Transverse colon (tissue), 4 donors: ENCODE data around the gene NRN1. TPM values are rescaled to one million over a fixed set of nuclear protein-coding genes. Genes with fewer than 3 reads are reported as not detected.

Experiments used
- DNase-seq: peaks from one replicate; pipeline ENCODE4 v3.0.0-alpha.2; 2019
- H3K27ac ChIP-seq, 4 donors: fragments of 200-600 bp; sonication (generic); 2 replicates each; pipeline ENCODE4 v1.5.1; 2016 to 2018; ENCODE audit warnings: inconsistent platforms in 4 of 4
- H3K27me3 ChIP-seq: fragments of 200-600 bp; sonication (generic); 2 replicates; pipeline ENCODE4 v1.5.1; 2017; ENCODE audit warnings: inconsistent platforms
- H3K36me3 ChIP-seq, 4 donors: fragments of 200-600 bp; sonication (generic); 2 replicates each; pipeline ENCODE4 v1.5.1; 2017 to 2019; ENCODE audit warnings: inconsistent platforms in 4 of 4
- H3K4me1 ChIP-seq, 4 donors: fragments of 200-600 bp; sonication (generic); 2 replicates each; pipeline ENCODE4 v1.5.1; 2017 to 2020; ENCODE audit warnings: inconsistent platforms in 4 of 4
- H3K4me3 ChIP-seq, 4 donors: fragments of 200-600 bp; sonication (generic); 1 replicate in 1 of 4; 2 replicates in 3 of 4; pipeline versions ENCODE4 v1.5.1 to v1.6.1; 2017 to 2019; ENCODE audit warnings: inconsistent platforms in 4 of 4
- H3K9me3 ChIP-seq, 2 donors: fragments of 200-600 bp; sonication (generic); 2 replicates each; pipeline ENCODE4 v1.5.1; 2017 to 2019; ENCODE audit warnings: inconsistent platforms in 2 of 2
- CTCF ChIP-seq, 5 experiments: fragments of 200-600 bp in 3 of 5; fragments of 450-650 bp in 2 of 5; sonication (generic) in 3 of 5; IDR thresholded peaks; 1 replicate in 2 of 5; 2 replicates in 3 of 5; pipeline ENCODE4 v1.5.1; 2016 to 2017; ENCODE audit warnings: antibody characterized with exemption in 5 of 5, inconsistent platforms in 3 of 5, mild to moderate bottlenecking in 2 of 5, moderate library complexity in 1 of 5
- EP300 ChIP-seq: sonication (generic); formaldehyde crosslinking; IDR thresholded peaks from one replicate; pipeline ENCODE4 v1.6.1; 2017; ENCODE audit warnings: antibody characterized with exemption, low read depth
- POLR2A ChIP-seq: fragments of 450-650 bp; IDR thresholded peaks from one replicate; pipeline ENCODE4 v1.6.1; 2016; ENCODE audit warnings: antibody characterized with exemption, mild to moderate bottlenecking, moderate library complexity
- POLR2AphosphoS5 ChIP-seq, 3 donors: sonication (generic); formaldehyde crosslinking; IDR thresholded peaks; one replicate each; pipeline ENCODE4 v1.6.1; 2016; ENCODE audit warnings: antibody characterized with exemption in 3 of 3
- WGBS, 2 donors: methylation state at CpG; one replicate each; pipeline ENCODE4 v1.1.5; 2018; ENCODE audit warnings: low coverage in 1 of 2; 5-methylcytosine and 5-hydroxymethylcytosine counted together
- in situ Hi-C, 4 donors: fragments of 200-750 bp; cut with MboI; loops; one replicate each; pipeline versions ENCODE4 v1.15.0 to v1.15.1; 2017; ENCODE audit warnings: low sequenced_read_pairs in 3 of 4, low pct_ligation_motif_present in 1 of 4, low pct_unique_long_range_greater_than_20kb in 1 of 4
- intact Hi-C: fragments of 100-400 bp; cut with DNase I; formaldehyde crosslinking; loops from one replicate; pipeline ENCODE4 v1.15.1; 2023; ENCODE audit warnings: low total_unique reads
- total RNA-seq, 4 donors: library from RNA; depleted of rRNA; stranded (reverse); fragments of >200 nt; gene quantifications; one replicate each; pipeline ENCODE4 v1.1.0, GENCODE V29; 2016

The NRN1 gene
- total RNA-seq, 4 donors from 2014 or later = 1.2 to 2.5 TPM; not detected in 2

- in situ Hi-C loops (no loop called here), intact Hi-C loops (no loop called here)
- no peak overlapping the region for H3K27ac ChIP-seq
- no peaks in the 10 kb centered on the region for H3K36me3 ChIP-seq
- peaks cover 92% of the 10 kb centered on the region for H3K27me3 ChIP-seq
- H3K4me3 ChIP-seq = no peak overlapping the region
- H3K4me1 ChIP-seq = peaks cover 7 to 22% (median 19%) of the 10 kb centered on the region in 4 donors
- H3K9me3 ChIP-seq = no peaks in the 10 kb centered on the region
- no peak for DNase-seq
- TF ChIP-seq POLR2AphosphoS5 (IDR thresholded peaks at IDR 0.05) = no peak
- TF ChIP-seq POLR2A = no peak
- no peak for TF ChIP-seq EP300
- TF ChIP-seq CTCF (IDR thresholded peaks at IDR 0.05) = no peak
- 40 to 56% methylated on average over 1 to 7 of the region's 10 CpGs for WGBS, 2 donors
Measured at GRCh38 chr6:5992551-5993225, 14.0 kb downstream of the NRN1 start.

- H3K27me3 ChIP-seq = peaks cover 79% of the 10 kb centered on the region
- intact Hi-C loops (no loop called here), in situ Hi-C loops (no loop called here)
- no peaks in the 10 kb centered on the region for H3K36me3 ChIP-seq
- no peak overlapping the region for H3K27ac ChIP-seq
- H3K4me1 ChIP-seq = peaks cover 0 to 3% (median 2%) of the 10 kb centered on the region in 4 donors
- no peak for DNase-seq
- TF ChIP-seq POLR2A (no peak), CTCF (IDR thresholded peaks at IDR 0.05) (no peak), EP300 (no peak), POLR2AphosphoS5 (IDR thresholded peaks at IDR 0.05) (no peak)
- WGBS, 2 donors = 90 to 96% methylated on average over 4 of the region's 4 CpGs
- no peak overlapping the region for H3K4me3 ChIP-seq
- no peaks in the 10 kb centered on the region for H3K9me3 ChIP-seq
Measured at GRCh38 chr6:5990786-5991185, 15.9 kb downstream of the NRN1 start.

DNA sequence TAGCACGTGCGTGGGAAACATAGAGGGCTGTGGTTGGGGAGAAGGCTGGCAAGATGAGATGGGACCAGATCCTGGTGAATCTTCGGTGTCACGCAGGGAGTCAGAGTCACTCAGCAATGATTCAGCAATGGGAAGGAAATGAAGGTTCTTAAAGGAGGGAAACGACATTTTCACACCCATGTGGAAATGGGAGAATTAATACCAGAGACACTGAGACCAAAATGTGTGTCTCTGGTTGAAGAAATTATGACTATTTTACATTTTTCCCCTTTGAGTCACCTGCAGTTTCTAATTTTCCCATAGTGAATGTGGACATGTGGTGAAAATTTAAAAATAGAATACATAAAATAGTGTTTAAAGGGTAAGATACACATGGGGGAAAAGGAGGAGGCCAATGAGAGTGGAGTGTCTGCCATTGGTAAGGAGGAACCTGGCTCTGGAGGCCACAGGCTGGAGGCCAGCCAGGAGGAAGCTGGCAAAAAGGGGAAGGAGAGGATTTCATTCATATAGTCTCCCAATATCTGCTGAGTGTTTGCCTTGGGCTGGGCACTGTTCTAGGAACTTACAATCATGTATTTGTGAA lies 17.5 kb downstream of the NRN1 start:
- intact Hi-C loops = no loop called here
- 86 to 91% methylated on average over 5 of the region's 5 CpGs for WGBS, 2 donors

GRCh38 chr6:5986861-5987260 lies 19.9 kb downstream of the NRN1 start:
- Histone ChIP-seq H3K4me3 (no peak overlapping the region), H3K27me3 (peaks cover 48% of the 10 kb centered on the region), H3K9me3 (no peaks in the 10 kb centered on the region), H3K27ac (no peak overlapping the region), H3K36me3 (no peaks in the 10 kb centered on the region), H3K4me1 (no peaks in the 10 kb centered on the region)
- TF ChIP-seq EP300 (no peak), CTCF (IDR thresholded peaks at IDR 0.05) (no peak), POLR2A (no peak), POLR2AphosphoS5 (IDR thresholded peaks at IDR 0.05) (no peak)
- DNase-seq = no peak
- in situ Hi-C loops = no loop called here
- intact Hi-C loops = no loop called here
- WGBS, 2 donors = 26 to 27% methylated on average over 2 of the region's 2 CpGs

More for the DNA sequence above, 17.5 kb downstream of the NRN1 start:
- DNase-seq = no peak
- TF ChIP-seq EP300 (no peak), CTCF (IDR thresholded peaks at IDR 0.05) (no peak), POLR2AphosphoS5 (IDR thresholded peaks at IDR 0.05) (no peak), POLR2A (no peak)
- peaks cover 63% of the 10 kb centered on the region for H3K27me3 ChIP-seq
- H3K4me1 ChIP-seq = no peaks in the 10 kb centered on the region
- H3K9me3 ChIP-seq = no peaks in the 10 kb centered on the region
- no peak overlapping the region for H3K27ac ChIP-seq
- no peaks in the 10 kb centered on the region for H3K36me3 ChIP-seq
- no peak overlapping the region for H3K4me3 ChIP-seq
- in situ Hi-C loops = no loop called here
